ENCODE data around the gene PDS5A. TPM values are rescaled to one million over a fixed set of nuclear protein-coding genes. Genes with fewer than 3 reads are reported as not detected.

PDS5A gene
- total and polyA plus RNA-seq, 2 donors (not counting 3 experiments of a cell fraction or from before 2014, with no cell fraction given): 17.5 to 80.8 TPM

DNA sequence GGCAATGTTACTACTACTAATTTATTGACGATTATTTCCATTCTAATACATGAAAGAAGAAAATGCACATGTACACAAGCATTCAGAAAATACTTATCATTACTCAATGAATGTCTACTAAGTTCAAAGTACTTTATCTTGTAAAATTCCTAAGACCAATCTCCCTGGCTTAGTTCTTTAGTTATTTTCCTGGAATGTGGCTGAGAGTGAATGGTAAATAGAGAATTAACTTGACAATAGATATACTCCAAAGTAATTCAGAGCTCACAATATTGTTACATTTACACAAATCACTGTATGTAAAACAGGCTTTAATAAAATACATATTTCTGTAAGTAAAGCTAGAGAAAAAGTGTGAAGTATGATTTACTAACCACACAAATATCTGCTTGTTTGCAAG lies 79.7 kb downstream of the PDS5A start:
- no peak overlapping the region for H2AFZ ChIP-seq (ENCODE audit: low read depth, low read length)
- no peaks in the 10 kb centered on the region for H4K20me1 ChIP-seq (replicated peaks; ENCODE audit: control insufficient read depth, extremely low read depth, insufficient read depth, low read length)
- DNase-seq (ENCODE audit: low read depth, low spot score) (no peak), FAIRE-seq (no peak)
- intact Hi-C loops (cut with micrococcal nuclease) (no loop called here), dilution Hi-C loops (cut with MboI; ENCODE audit: extremely low pct_ligation_motif_present, low sequenced_read_pairs) (no loop called here)
- H3K4me3 ChIP-seq (replicated peaks in 1 of 3; ENCODE audit: insufficient read depth in 1 of 3, low read depth in 1 of 3, low read length in 3 of 3): no peak overlapping the region
- CTCF ChIA-PET: interaction anchor here (0.7 to 1.5 kb wide), 4 partner anchors 10 to 21 kb away, joined by 3 to 7 read pairs (median 3); no protein-coding TSS in a partner anchor
- no peaks in the 10 kb centered on the region for H3K9me3 ChIP-seq (replicated peaks; ENCODE audit: control insufficient read depth, insufficient read depth, low read length)
- BruUV-seq (replicated peaks): no TSS peak
- H3K79me2 ChIP-seq (ENCODE audit: control insufficient read depth, insufficient read depth, low read length): no peaks in the 10 kb centered on the region
- peaks cover 9 to 26% of the 10 kb centered on the region in 2 experiments for H3K36me3 ChIP-seq (ENCODE audit: control insufficient read depth in 2 of 2, extremely low read depth in 1 of 2, insufficient read depth in 2 of 2, low read length in 2 of 2)
- H3K27me3 ChIP-seq (ENCODE audit: control insufficient read depth in 2 of 2, insufficient read depth in 2 of 2, low read length in 2 of 2): no peaks in the 10 kb centered on the region
- no peaks in the 10 kb centered on the region for H3K4me1 ChIP-seq (ENCODE audit: control insufficient read depth, extremely low read depth, insufficient read depth, low read length)
- no peak overlapping the region for H3K4me2 ChIP-seq (ENCODE audit: insufficient read depth, low read length)
- POLR2A ChIA-PET: interaction anchor here (0.5 kb wide), 1 partner anchor 10 kb away, joined by 3 read pairs; no protein-coding TSS in a partner anchor
- no peaks in the 10 kb centered on the region for H3K9me1 ChIP-seq (replicated peaks; ENCODE audit: control insufficient read depth, extremely low read depth, insufficient read depth, low read length)
- no peak overlapping the region for H3K27ac ChIP-seq (ENCODE audit: insufficient read depth, low read depth, low read length)
- no peak for TF ChIP-seq GATA2 (IDR thresholded peaks at IDR 0.05; ENCODE audit: insufficient read depth, insufficient read length, low read depth, low read length)
- TF ChIP-seq POLR2A (IDR thresholded peaks at IDR 0.05; ENCODE audit: low read depth, low read length): no peak
- no peak for TF ChIP-seq MYC (IDR thresholded peaks at IDR 0.05; ENCODE audit: low read depth, low read length)
- TF ChIP-seq POLR2AphosphoS5 (IDR thresholded peaks at IDR 0.05; ENCODE audit: insufficient read depth, low read depth, low read length): no peak
- TF ChIP-seq JUN (IDR thresholded peaks at IDR 0.05; ENCODE audit: borderline replicate concordance, insufficient read depth, insufficient read length, low read depth): no peak
- no peak for TF ChIP-seq FOS (IDR thresholded peaks at IDR 0.05; ENCODE audit: borderline replicate concordance, insufficient read depth, low read length)
- TF ChIP-seq EZH2 (IDR thresholded peaks at IDR 0.05; ENCODE audit: borderline replicate concordance, low read depth, low read length, severe bottlenecking): no peak
- TF ChIP-seq, protein P1, sequence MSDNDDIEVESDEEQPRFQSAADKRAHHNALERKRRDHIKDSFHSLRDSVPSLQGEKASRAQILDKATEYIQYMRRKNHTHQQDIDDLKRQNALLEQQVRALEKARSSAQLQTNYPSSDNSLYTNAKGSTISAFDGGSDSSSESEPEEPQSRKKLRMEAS (IDR thresholded peaks at IDR 0.05; ENCODE audit: insufficient read depth, insufficient read length): no peak
- no peak for TF ChIP-seq CTCF (IDR thresholded peaks at IDR 0.05; ENCODE audit: extremely low read depth in 1 of 2, insufficient read depth in 1 of 2, low read depth in 1 of 2, low read length in 2 of 2)
- no peak overlapping the region for H3K9ac ChIP-seq (replicated peaks; ENCODE audit: extremely low read depth, insufficient read depth, low read length)
